GM12878 (cell line): ENCODE results near the gene ITGA3. TPM values are rescaled to one million over a fixed set of nuclear protein-coding genes. Genes with fewer than 3 reads are reported as not detected.

Experiments used
- ATAC-seq: fragments of 200-7000 bp; cut with Tn5 transposase; 3 replicates; pipeline ENCODE4 v1.9.1; 2020; ENCODE audit warnings: mild to moderate bottlenecking, moderate library complexity
- BruUV-seq: library from RNA; stranded (reverse); fragments of 400-500 nt; replicated peaks from 2 replicates; lab custom pipeline; 2021; lab: Mats Ljungman, UMichigan
- CTCF ChIA-PET: fragments of 300-600 bp; sonication (Branson Sonifier 250); formaldehyde crosslinking; extraction: SDS; loops from one replicate; lab custom pipeline; 2021; ENCODE audit warnings: inconsistent platforms; lab: Yijun Ruan, JAX
- POLR2A ChIA-PET: fragments of 350-600 bp; formaldehyde crosslinking; extraction: SDS; loops from one replicate; lab custom pipeline; 2021; ENCODE audit warnings: inconsistent platforms; lab: Charles Lee
- RAD21 ChIA-PET: fragments of 300-600 bp; sonication (Branson Sonifier 250); formaldehyde crosslinking; loops from one replicate; lab custom pipeline; 2023; ENCODE audit warnings: antibody characterized with exemption; ENCODE audit not compliant: unreplicated experiment; lab: Charles Lee
- SMC1A ChIA-PET: fragments of 300-600 bp; sonication (Branson Sonifier 250); formaldehyde crosslinking; loops from one replicate; lab custom pipeline; 2023; ENCODE audit not compliant: unreplicated experiment, uncharacterized antibody; lab: Charles Lee
- DNase-seq: peaks from one replicate; pipeline ENCODE4 v3.0.0-alpha.2; 2011; ENCODE audit warnings: low read depth, low spot score
- FAIRE-seq: peaks from 3 replicates; lab custom pipeline; 2011; peaks lifted over from hg19 to GRCh38; lab: Jason Lieb, UNC
- H2AFZ ChIP-seq: 2 replicates; pipeline ENCODE4 v1.6.0; 2011; ENCODE audit warnings: low read depth, low read length, control low read depth; ENCODE audit not compliant: control insufficient read depth
- H3K27ac ChIP-seq: 2 replicates; pipeline ENCODE4 v1.5.1; 2011; ENCODE audit warnings: control low read depth; ENCODE audit not compliant: control insufficient read depth, insufficient read depth
- H3K27me3 ChIP-seq, 2 experiments: replicated peaks in 1 of 2; 2 replicates each; pipeline versions ENCODE4 v1.6.0 to v1.6.1; 2011; ENCODE audit warnings: low read length in 1 of 2; ENCODE audit not compliant: control insufficient read depth in 2 of 2, insufficient read depth in 2 of 2
- H3K36me3 ChIP-seq, 2 experiments: 2 replicates each; pipeline ENCODE4 v1.5.1; 2011; ENCODE audit warnings: low read length in 1 of 2; ENCODE audit not compliant: control insufficient read depth in 2 of 2, insufficient read depth in 2 of 2
- H3K4me1 ChIP-seq: 2 replicates; pipeline ENCODE4 v1.6.1; 2011; ENCODE audit warnings: mild to moderate bottlenecking, low read length, moderate library complexity, mixed read lengths; ENCODE audit not compliant: control insufficient read depth, insufficient read depth
- H3K4me2 ChIP-seq: 2 replicates; pipeline ENCODE4 v1.6.0; 2011; ENCODE audit warnings: control low read depth; ENCODE audit not compliant: control insufficient read depth, insufficient read depth
- H3K4me3 ChIP-seq: fragments of 200-600 bp; sonication (generic); 2 replicates; pipeline ENCODE4 v1.5.1; 2016
- H3K79me2 ChIP-seq: 2 replicates; pipeline ENCODE4 v1.6.0; 2011; ENCODE audit warnings: low read length; ENCODE audit not compliant: control insufficient read depth, insufficient read depth
- H3K9ac ChIP-seq: 2 replicates; pipeline ENCODE4 v1.8.0; 2011; ENCODE audit warnings: low read length, control low read depth, mixed read lengths; ENCODE audit not compliant: control insufficient read depth, insufficient read depth
- H3K9me3 ChIP-seq: replicated peaks from 3 replicates; pipeline ENCODE4 v1.5.1; 2011; ENCODE audit warnings: mild to moderate bottlenecking, low read length; ENCODE audit not compliant: control insufficient read depth, insufficient read depth
- H4K20me1 ChIP-seq: 2 replicates; pipeline ENCODE4 v1.6.0; 2011; ENCODE audit not compliant: control insufficient read depth, insufficient read depth
- CREB1 ChIP-seq: IDR thresholded peaks from 2 replicates; pipeline ENCODE4 v1.6.1; 2012; ENCODE audit warnings: low read depth, mild to moderate bottlenecking, inconsistent platforms
- EP300 ChIP-seq, 2 experiments: fragments of 150-350 bp in 1 of 2; IDR thresholded peaks; 2 replicates each; pipeline ENCODE4 v1.6.1; 2011 to 2012; ENCODE audit warnings: low read depth in 2 of 2, low read length in 2 of 2, borderline replicate concordance in 1 of 2, improper control_type of control experiment in 1 of 2, inconsistent platforms in 1 of 2; ENCODE audit not compliant: control insufficient read depth in 1 of 2
- FOXM1 ChIP-seq: IDR thresholded peaks from 2 replicates; pipeline ENCODE4 v1.6.1; 2012; ENCODE audit warnings: low read depth, mild to moderate bottlenecking, inconsistent platforms, low read length, moderate library complexity
- GATAD2B ChIP-seq: fragments of 450-650 bp; conservative IDR thresholded peaks from 2 replicates; pipeline ENCODE4 v1.6.1; 2017; ENCODE audit warnings: low read depth, mild to moderate bottlenecking, moderate library complexity
- IKZF1 ChIP-seq: fragments of 450-650 bp; conservative IDR thresholded peaks from 2 replicates; pipeline ENCODE4 v1.6.1; 2017; ENCODE audit warnings: antibody characterized with exemption, mild to moderate bottlenecking
- KAT2A ChIP-seq: conservative IDR thresholded peaks from 2 replicates; pipeline ENCODE4 v1.6.1; 2011; ENCODE audit warnings: low read depth, low read length; ENCODE audit not compliant: control insufficient read depth
- KLF5 ChIP-seq: fragments of 450-650 bp; IDR thresholded peaks from 2 replicates; pipeline ENCODE4 v1.6.1; 2014; ENCODE audit warnings: mild to moderate bottlenecking; ENCODE audit not compliant: partially characterized antibody
- MTA3 ChIP-seq: IDR thresholded peaks from 2 replicates; pipeline ENCODE4 v1.6.1; 2012; ENCODE audit warnings: low read length, inconsistent platforms, borderline replicate concordance
- NFXL1 ChIP-seq: fragments of 450-650 bp; IDR thresholded peaks from 2 replicates; pipeline ENCODE4 v1.6.1; 2017; ENCODE audit warnings: antibody characterized with exemption, mild to moderate bottlenecking, borderline replicate concordance
- NRF1 ChIP-seq: conservative IDR thresholded peaks from 2 replicates; pipeline ENCODE4 v1.6.1; 2011; ENCODE audit warnings: mild to moderate bottlenecking, low read depth, low read length, improper control_type of control experiment
- ZNF24 ChIP-seq: fragments of 450-650 bp; IDR thresholded peaks from 2 replicates; pipeline ENCODE4 v1.6.1; 2017; ENCODE audit warnings: antibody characterized with exemption, mild to moderate bottlenecking
- whole genome bisulfite sequencing: methylation state at CpG from one replicate; pipeline ENCODE4 v1.1.6; 2016; ENCODE audit warnings: low lambda C conversion rate; ENCODE audit not compliant: insufficient replicate concordance, insufficient coverage; ENCODE audit errors: missing lambda C conversion rate; 5-methylcytosine and 5-hydroxymethylcytosine counted together
- in situ Hi-C: fragments of 300-500 bp; cut with MboI; formaldehyde crosslinking; loops from 9 replicates; pipeline ENCODE4 v1.14.3; 2018; ENCODE audit warnings: mixed read lengths
- intact Hi-C: fragments of 100-400 bp; cut with micrococcal nuclease; formaldehyde crosslinking; loops from one replicate; pipeline ENCODE4 v1.14.2; 2022; ENCODE audit not compliant: unreplicated experiment
- polyA plus RNA-seq, 11 experiments: library from polyadenylated mRNA; depleted of rRNA in 4 of 11; unstranded in 6 of 11; stranded (reverse) in 5 of 11; fragments of >200 nt; fragmentation: Nextera tagmentation in 4 of 11; fragmentation: Illumina TruSeq in 1 of 11; extraction: Ambion mirVana in 4 of 11; extraction: Trizol in 1 of 11; gene quantifications; 1 replicate in 1 of 11; 2 replicates in 10 of 11; pipeline versions ENCODE4 v1.2.1 to v1.2.3, GENCODE V29; 2011 to 2016; ENCODE audit warnings: inconsistent platforms in 2 of 11, missing spikeins in 2 of 11, low read depth in 1 of 11
- total RNA-seq, 4 experiments: library from RNA; depleted of rRNA in 3 of 4; stranded (reverse); fragments of >200 nt in 3 of 4; fragmentation: Illumina TruSeq in 1 of 4; extraction: Trizol in 1 of 4; gene quantifications; 2 replicates each; pipeline versions ENCODE4 v1.2.1 to v1.2.3, GENCODE V29; 2013 to 2021
- TF ChIP-seq, protein P1 (sequence below): IDR thresholded peaks from 2 replicates; pipeline ENCODE4 v1.6.1; 2011; ENCODE audit warnings: low read depth, mild to moderate bottlenecking, low read length, moderate library complexity, borderline replicate concordance; ENCODE audit errors: extremely low read depth

ITGA3 gene
- total and polyA plus RNA-seq, 10 of the 15 experiments (the other 5 are each of a cell fraction or from before 2014, with no cell fraction given) = 0.29 to 13.4 (median 6.6) TPM

DNA sequence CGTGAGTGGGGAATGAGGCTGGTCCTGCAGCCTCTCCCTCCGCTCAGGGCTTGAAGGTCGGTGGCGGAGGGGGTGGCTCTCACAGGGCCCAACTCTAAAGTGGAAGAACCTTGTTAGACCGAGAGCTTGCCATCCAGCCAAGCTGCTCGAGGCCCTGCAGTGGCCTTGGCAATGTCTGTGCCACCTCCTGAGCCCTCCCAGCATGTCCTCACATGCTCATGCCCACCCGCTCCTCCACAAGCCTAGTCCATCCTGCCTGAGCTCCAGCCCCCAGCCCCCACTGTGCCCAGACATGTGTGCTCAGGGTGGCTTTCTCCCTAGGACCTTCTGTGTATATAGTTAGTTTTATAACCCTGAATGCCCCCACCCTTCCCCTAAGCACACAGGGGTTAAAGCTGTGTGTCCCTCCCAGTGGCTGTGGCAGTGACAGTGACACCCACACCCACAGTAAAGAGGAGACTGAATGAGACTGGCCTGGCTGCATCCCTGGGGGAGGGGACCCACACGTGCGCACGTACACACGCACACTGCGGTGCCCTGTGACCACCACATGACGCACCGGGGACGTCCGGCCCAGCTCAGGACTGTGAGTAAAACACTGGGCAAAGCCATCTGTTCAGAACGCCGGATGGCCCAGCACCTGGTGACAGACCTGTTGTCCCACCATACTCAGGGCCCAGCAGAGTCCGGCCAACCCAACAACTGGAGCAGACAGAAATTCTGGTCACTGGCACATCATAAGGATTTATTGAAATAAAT is 54.9 kb downstream of the ITGA3 start:
- Histone ChIP-seq H3K27ac (no peak overlapping the region), H4K20me1 (no peaks in the 10 kb centered on the region), H3K4me1 (no peaks in the 10 kb centered on the region), H3K4me3 (no peak overlapping the region), H3K79me2 (no peaks in the 10 kb centered on the region), H3K9me3 (no peaks in the 10 kb centered on the region), H3K4me2 (no peak overlapping the region), H3K27me3 (no peaks in the 10 kb centered on the region), H3K9ac (no peak overlapping the region), H3K36me3 (no peaks in the 10 kb centered on the region; a peak in 2 of 4 replicates), H2AFZ (no peak overlapping the region)
- ChIA-PET CTCF (interaction anchor here (1.0 to 2.3 kb wide), 2 partner anchors 16 to 59 kb away, joined by 3 to 5 read pairs; no protein-coding TSS in a partner anchor), POLR2A (no interaction called here), RAD21 (interaction anchor here (1.7 kb wide), 1 partner anchor 16 kb away, joined by 7 read pairs; no protein-coding TSS in a partner anchor), SMC1A (no interaction called here)
- intact Hi-C loops (no loop called here), in situ Hi-C loops (no loop called here)
- FAIRE-seq (no peak), ATAC-seq (no peak), DNase-seq (no peak)
- 72% methylated on average over 19 of the region's 19 CpGs for WGBS
- no TSS peak for BruUV-seq
- TF ChIP-seq ZNF24 (no peak), KAT2A (no peak)

DNA sequence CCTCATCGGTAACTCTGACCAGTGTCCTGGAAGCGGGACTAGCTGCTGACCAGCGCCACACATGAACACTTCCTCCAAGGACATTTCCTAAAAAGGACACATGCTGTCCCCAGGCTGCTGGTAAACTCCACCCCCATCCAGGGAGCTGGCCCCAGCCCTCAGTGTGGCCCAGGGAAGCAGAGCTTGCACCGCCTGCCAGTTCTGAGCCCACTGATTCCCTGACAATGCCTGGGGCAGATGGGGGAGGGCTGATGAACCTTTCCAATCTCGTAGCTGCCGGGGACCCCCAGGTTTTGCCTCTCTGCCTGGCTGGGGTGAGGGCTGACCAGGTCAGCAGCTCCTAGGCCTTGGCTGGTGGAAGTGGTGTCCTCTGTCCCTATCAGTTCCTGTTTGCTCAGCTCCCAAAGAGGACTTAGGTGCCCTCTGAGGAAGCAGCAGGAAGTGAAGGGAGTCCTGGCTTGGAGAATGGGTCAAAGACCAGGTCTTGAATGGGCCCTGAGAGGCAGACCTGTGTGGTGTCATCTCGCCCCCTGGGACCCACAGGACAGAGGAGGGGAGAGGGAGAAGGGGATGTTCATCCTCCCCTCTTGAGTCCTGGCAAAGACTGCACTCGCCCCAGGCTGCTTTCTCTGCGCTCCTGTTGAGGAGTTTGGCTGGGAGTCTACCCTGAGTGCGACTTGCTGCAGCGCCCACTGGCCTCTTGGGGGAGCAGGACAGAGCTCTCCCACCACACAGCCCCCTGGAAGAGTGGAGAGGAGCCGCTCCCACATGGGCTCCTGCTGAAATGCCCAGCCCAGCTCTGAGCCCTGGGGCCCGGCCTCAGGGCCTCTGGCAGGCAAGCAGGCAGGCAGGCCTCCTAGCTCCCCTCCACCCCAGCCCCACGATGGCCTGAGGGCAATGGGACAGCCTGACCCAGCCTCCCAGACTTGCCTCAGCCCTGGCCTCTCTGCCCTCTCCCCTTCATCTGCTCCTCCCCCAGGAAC is 56.1 kb downstream of the ITGA3 start:
- Histone ChIP-seq H3K27ac (no peak overlapping the region), H3K4me3 (no peak overlapping the region), H3K4me2 (no peak overlapping the region), H4K20me1 (no peaks in the 10 kb centered on the region), H3K36me3 (no peaks in the 10 kb centered on the region; a peak in 1 of 4 replicates), H3K79me2 (no peaks in the 10 kb centered on the region), H3K27me3 (no peaks in the 10 kb centered on the region), H3K9me3 (no peaks in the 10 kb centered on the region), H3K9ac (no peak overlapping the region), H2AFZ (no peak overlapping the region), H3K4me1 (no peaks in the 10 kb centered on the region)
- intact Hi-C loops (no loop called here), in situ Hi-C loops (no loop called here)
- FAIRE-seq (no peak), DNase-seq (no peak), ATAC-seq (no peak)
- ChIA-PET POLR2A (no interaction called here), RAD21 (interaction anchor here (1.0 to 1.7 kb wide), 2 partner anchors 18 to 58 kb away, joined by 3 to 7 read pairs; no protein-coding TSS in a partner anchor), CTCF (interaction anchor here (1.1 to 2.3 kb wide), 5 partner anchors 18 to 58 kb away, joined by 3 to 8 read pairs (median 5); partner anchors contain the start of gene SAMD14), SMC1A (no interaction called here)
- BruUV-seq = no TSS peak
- WGBS = 52% methylated on average over 14 of the region's 14 CpGs
- TF ChIP-seq EP300 (IDR thresholded peaks at IDR 0.05; ENCODE audit: borderline replicate concordance in 1 of 2, control insufficient read depth in 1 of 2, low read depth in 2 of 2, low read length in 2 of 2) (no peak), NRF1 (no peak), NFXL1 (no peak), FOXM1 (no peak), GATAD2B (no peak), IKZF1 (no peak), CREB1 (no peak), KLF5 (no peak), MTA3 (no peak)
- TF ChIP-seq, protein P1, sequence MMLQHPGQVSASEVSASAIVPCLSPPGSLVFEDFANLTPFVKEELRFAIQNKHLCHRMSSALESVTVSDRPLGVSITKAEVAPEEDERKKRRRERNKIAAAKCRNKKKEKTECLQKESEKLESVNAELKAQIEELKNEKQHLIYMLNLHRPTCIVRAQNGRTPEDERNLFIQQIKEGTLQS = no peak
